ENCODE data around the gene ZBTB17.

ZBTB17 gene

GRCh38 chr1:15939181-15940109, 36.5 kb downstream of the ZBTB17 start:
- Mint-ChIP-seq H3K36me3 (ENCODE audit: low read depth) (peaks cover 42% of the 10 kb centered on the region), H3K9me3 (no peaks in the 10 kb centered on the region), H3K27ac (peak overlapping the region; percentile 99), H3K4me3 (no peak overlapping the region), H3K4me1 (peaks cover 7% of the 10 kb centered on the region), H3K27me3 (ENCODE audit: low read depth, poor library complexity) (no peaks in the 10 kb centered on the region)
- no peak for TF ChIP-seq CTCF (IDR thresholded peaks at IDR 0.05)
- no peak for DNase-seq

- H3K27me3 Mint-ChIP-seq (ENCODE audit: low read depth, poor library complexity): no peaks in the 10 kb centered on the region
- no peak for DNase-seq
- H3K27ac Mint-ChIP-seq: peak overlapping the region; percentile 99
- TF ChIP-seq CTCF (IDR thresholded peaks at IDR 0.05): no peak
- H3K36me3 Mint-ChIP-seq (ENCODE audit: low read depth): peaks cover 49% of the 10 kb centered on the region
- no peak overlapping the region for H3K4me3 Mint-ChIP-seq
- peaks cover 7% of the 10 kb centered on the region for H3K4me1 Mint-ChIP-seq
- no peaks in the 10 kb centered on the region for H3K9me3 Mint-ChIP-seq
Measured at GRCh38 chr1:15938628-15939161, 37.2 kb downstream of the ZBTB17 start.

- Mint-ChIP-seq H3K4me1 (peaks cover 7% of the 10 kb centered on the region), H3K9me3 (no peaks in the 10 kb centered on the region), H3K27ac (peak overlapping the region; percentile 95), H3K4me3 (no peak overlapping the region), H3K27me3 (ENCODE audit: low read depth, poor library complexity) (no peaks in the 10 kb centered on the region), H3K36me3 (ENCODE audit: low read depth) (peaks cover 59% of the 10 kb centered on the region)
- DNase-seq: no peak
- no peak for TF ChIP-seq CTCF (IDR thresholded peaks at IDR 0.05)
Measured at GRCh38 chr1:15937706-15938168, 38.2 kb downstream of the ZBTB17 start.

GRCh38 chr1:15937146-15937545, 38.8 kb downstream of the ZBTB17 start:
- no peak for TF ChIP-seq CTCF (IDR thresholded peaks at IDR 0.05)
- DNase-seq: no peak
- H3K27me3 Mint-ChIP-seq (ENCODE audit: low read depth, poor library complexity): no peaks in the 10 kb centered on the region
- peaks cover 7% of the 10 kb centered on the region for H3K4me1 Mint-ChIP-seq
- H3K27ac Mint-ChIP-seq: peak overlapping the region; percentile 95
- H3K36me3 Mint-ChIP-seq (ENCODE audit: low read depth): peaks cover 65% of the 10 kb centered on the region
- no peaks in the 10 kb centered on the region for H3K9me3 Mint-ChIP-seq
- no peak overlapping the region for H3K4me3 Mint-ChIP-seq

GRCh38 chr1:15936025-15936424, 39.9 kb downstream of the ZBTB17 start:
- H3K9me3 Mint-ChIP-seq: no peaks in the 10 kb centered on the region
- H3K27ac Mint-ChIP-seq: no peak overlapping the region
- DNase-seq: no peak
- TF ChIP-seq CTCF (IDR thresholded peaks at IDR 0.05): no peak
- H3K4me3 Mint-ChIP-seq: no peak overlapping the region
- peaks cover 7% of the 10 kb centered on the region for H3K4me1 Mint-ChIP-seq
- no peaks in the 10 kb centered on the region for H3K27me3 Mint-ChIP-seq (ENCODE audit: low read depth, poor library complexity)
- H3K36me3 Mint-ChIP-seq (ENCODE audit: low read depth): peaks cover 76% of the 10 kb centered on the region

Measured in nephron progenitor cell (in vitro differentiated cells).